Renal cortex interstitium (tissue), 11 donors: Measurements from ENCODE around the gene CAPS2. TPM values are rescaled to one million over a fixed set of nuclear protein-coding genes. Genes with fewer than 3 reads are reported as not detected.
A peak's percentile ranks its signal among the peaks of the same experiment; 100 is the strongest.

Experiments
- DNase-seq, 11 donors: peaks; one replicate each; pipeline ENCODE4 v3.0.0-alpha.2; 2013; ENCODE audit warnings: low read depth in 9 of 11, low spot score in 4 of 11; ENCODE audit errors: extremely low read depth in 1 of 11
- polyA plus RNA-seq, 3 donors: library from polyadenylated mRNA; unstranded; fragments of 120-200 nt; gene quantifications; one replicate each; pipeline ENCODE4 v1.2.1, GENCODE V29; 2013; ENCODE audit not compliant: insufficient read length in 3 of 3

Gene CAPS2
- polyA plus RNA-seq, 3 donors: 5.7 to 10.3 (median 8.2) TPM

GRCh38 chr12:75311369-75311768, 18.8 kb downstream of the CAPS2 start:
- DNase-seq: no peak

GRCh38 chr12:75308279-75308678, 21.8 kb downstream of the CAPS2 start:
- no peak for DNase-seq

DNA sequence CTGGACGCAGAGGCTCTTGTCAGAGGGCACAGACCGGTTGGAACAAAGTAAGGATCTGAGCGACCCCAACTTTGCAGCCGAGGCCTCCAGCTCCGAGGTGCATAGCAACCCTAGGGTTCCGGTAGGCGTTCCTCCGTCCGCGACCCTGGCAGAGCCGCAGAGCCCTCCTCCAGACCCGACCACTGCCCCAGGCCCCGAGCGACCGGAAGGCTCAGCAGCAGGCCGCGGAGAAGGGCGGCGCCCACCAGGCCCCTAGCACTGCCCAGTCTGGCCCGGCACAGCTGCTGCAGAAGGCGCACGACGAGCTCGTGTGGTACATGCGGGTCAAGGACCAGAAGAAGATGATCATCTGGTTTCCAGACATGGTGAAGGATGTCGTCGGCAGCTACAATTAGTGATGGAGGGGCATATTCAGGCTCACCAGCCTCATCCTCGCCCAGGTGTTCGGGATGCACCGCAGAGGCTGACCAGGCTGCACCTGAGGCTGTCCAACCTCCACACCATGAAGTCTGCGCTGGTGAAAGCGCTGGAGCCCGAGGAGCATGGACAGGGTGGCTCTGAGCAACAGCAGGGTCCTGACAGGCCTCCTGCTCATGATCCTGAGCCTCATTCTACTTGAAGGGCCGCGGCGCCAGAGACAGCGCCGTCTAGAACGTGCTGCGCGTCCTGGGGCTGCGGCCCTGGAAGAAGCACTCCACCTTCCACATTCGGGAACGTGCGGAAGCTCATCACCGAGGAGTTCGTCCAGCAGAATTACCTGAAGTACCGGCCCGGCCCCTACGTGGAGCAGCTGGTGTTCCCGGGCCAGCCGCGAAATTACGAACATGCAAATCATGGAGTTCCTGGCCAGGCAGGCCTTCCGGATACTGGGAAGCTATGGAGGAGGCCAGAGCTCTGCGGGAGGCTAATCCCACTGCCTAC, 24.5 kb downstream of the CAPS2 start:
- DNase-seq: no peak

GRCh38 chr12:75302781-75303180, 27.3 kb downstream of the CAPS2 start:
- DNase-seq: no peak

DNA sequence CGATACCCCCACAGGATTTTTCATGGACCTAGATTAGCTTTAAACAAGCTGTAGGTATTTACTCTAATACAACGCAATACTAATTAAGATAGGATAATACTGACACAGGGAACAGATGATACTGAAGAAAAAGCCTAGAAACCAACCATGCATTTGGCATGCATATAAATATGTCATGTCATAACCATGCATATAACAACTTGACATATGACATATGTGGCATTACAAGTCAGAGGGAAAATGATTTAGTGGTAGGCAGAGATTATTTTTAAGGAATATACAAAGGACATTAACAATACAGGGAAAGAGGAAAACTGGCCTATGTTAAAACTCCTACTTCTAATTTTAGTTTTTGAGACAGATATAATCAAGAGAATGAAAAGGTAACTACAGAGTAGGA, 27.9 kb downstream of the CAPS2 start:
- no peak for DNase-seq

DNA sequence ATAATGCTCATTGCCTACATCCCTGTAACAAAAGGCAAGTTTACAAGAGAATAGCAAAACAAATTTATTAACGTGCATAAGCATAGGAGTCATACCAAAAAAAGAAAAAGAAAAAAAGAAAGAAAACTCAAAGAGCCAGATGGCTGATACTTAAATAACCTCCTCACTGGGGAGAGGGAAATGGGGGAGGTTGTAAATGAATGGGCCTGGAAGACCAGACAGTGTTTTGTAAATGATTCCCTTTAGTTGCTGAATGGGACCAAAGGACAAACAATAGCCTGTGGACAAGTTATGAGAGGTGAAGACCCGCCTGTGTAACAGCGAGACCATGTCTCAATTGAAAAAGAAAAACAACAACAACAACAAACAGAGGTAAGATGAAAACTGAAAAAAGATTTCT, 35.3 kb downstream of the CAPS2 start:
- DNase-seq: no peak

DNA sequence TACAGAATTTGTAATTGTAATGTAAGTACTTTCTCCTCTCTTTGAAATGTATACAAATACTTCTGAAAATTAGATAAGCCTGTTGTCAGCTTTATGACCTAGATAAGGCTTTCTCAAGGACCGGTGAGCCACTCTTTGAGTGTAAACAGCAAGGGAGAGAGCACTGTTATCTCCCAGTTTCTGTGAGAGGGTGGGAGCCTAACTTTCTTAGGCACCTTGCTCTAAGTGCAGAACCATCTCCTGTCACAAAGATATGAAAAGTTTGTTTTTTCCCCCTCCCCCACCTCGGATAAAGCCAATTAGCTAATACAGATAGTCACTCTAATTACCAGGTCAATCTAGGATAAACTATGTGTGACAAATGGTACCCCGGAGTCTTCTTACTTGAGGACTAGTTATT, 35.8 kb downstream of the CAPS2 start:
- no peak for DNase-seq

DNA sequence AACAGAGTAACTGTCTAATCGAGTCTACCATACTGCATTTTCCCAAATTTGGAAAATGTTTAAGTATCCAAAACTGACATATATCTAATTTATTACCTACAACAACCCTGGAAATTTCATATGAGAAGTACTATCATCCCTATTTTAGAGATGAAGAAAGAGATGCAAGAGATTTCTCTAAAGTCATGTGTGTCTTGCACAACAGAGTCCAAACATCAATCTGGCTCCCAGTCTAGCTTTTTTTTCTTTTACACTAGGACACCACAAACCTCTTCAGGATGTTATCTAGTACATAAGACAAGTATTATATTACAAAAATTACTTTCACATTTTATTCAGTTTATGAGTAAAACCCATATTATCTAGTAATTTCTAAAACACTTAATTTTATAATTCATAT, 39.1 kb downstream of the CAPS2 start:
- DNase-seq: no peak

- DNase-seq: peak in 6 of 11 donors; percentile 1 to 18 (median 4)
Measured at GRCh38 chr12:75289753-75290152, 40.4 kb downstream of the CAPS2 start.

GRCh38 chr12:75288860-75289259, 41.3 kb downstream of the CAPS2 start:
- DNase-seq: no peak

GRCh38 chr12:75275702-75276101, 54.4 kb downstream of the CAPS2 start:
- DNase-seq: no peak

DNA sequence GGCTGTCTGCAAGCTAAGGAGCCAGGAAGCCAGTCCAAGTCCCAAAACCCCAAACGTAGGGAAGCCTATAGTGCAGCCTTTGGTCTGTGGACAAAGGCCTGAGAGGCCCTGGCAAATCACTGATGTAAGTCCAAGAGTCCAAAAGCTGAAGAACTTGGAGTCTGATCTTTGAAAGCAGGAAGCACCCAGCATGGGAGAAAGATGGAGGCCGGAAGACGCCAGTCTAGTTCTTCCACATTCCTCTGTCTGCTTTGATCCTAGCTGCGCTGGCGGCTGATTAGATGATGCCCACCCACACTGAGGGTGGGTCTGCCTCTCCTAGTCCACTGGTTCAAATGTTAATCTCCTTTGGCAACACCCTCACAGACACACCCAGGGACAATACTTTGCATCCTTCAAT, 58.5 kb downstream of the CAPS2 start:
- DNase-seq: no peak

- DNase-seq: no peak
Measured at GRCh38 chr12:75270157-75270556, 60.0 kb downstream of the CAPS2 start.

DNA sequence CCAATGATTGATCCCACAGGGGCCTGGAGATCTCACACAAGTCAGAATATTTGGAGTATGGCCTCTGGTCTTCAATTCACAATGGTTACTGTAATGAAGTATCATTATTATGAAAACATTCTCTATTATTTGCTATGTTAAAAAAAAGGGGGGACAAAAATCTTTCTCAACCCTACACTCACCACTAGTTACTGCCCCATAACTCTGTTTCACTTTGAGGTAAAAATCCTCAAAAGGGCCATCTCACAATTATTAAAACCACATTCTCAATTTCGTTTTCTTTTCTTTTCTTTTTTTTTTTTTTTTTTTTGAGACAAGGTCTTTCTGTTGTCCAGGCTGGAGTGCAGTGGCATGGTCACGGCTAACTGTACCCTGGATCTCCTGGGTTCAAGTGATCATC, 60.9 kb downstream of the CAPS2 start:
- DNase-seq: no peak

- DNase-seq: no peak
Measured at GRCh38 chr12:75260316-75260715, 69.8 kb downstream of the CAPS2 start.

- no peak for DNase-seq
Measured at GRCh38 chr12:75259143-75259542, 71.0 kb downstream of the CAPS2 start.

- no peak for DNase-seq
Measured at GRCh38 chr12:75257510-75257909, 72.6 kb downstream of the CAPS2 start.

GRCh38 chr12:75245108-75245507, 85.0 kb downstream of the CAPS2 start:
- DNase-seq: no peak

- no peak for DNase-seq
Measured at GRCh38 chr12:75239987-75240386, 90.1 kb downstream of the CAPS2 start.

DNA sequence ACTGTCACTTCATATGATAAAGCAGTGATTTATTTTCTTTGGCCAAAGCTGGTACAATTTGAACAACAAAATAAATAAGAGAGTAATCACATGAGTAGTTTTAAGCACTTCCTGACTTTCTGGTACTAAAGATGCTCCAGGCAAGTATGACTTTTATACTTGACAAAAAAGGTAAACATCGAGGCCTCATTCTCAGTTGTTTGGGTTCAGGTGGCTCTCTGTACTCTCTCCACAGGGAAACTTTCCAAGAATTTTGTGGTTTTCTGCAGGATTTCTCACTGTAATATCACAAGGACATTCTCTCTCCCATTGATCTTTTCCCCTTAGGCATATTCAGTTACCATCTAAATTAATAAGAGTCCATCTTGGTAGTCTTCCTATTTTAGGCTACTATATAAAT, 93.9 kb downstream of the CAPS2 start:
- DNase-seq: no peak

GRCh38 chr12:75227132-75227531, 103.0 kb downstream of the CAPS2 start:
- no peak for DNase-seq
